Thyroid gland (tissue), 4 donors: ENCODE measurements around the gene TNP2.

ENCODE experiments used
- POLR2A ChIP-seq, 2 donors: fragments of 450-650 bp; IDR thresholded peaks; one replicate each; pipeline ENCODE4 v1.6.1; 2017; ENCODE audit warnings: antibody characterized with exemption in 2 of 2, mild to moderate bottlenecking in 2 of 2, moderate library complexity in 1 of 2
- TF ChIP-seq, protein P1 (sequence below), 6 experiments: fragments of 200-600 bp in 3 of 6; fragments of 450-650 bp in 3 of 6; sonication (generic) in 3 of 6; IDR thresholded peaks; one replicate each; pipeline ENCODE4 v1.5.1; 2016 to 2019; ENCODE audit warnings: antibody characterized with exemption in 6 of 6, mild to moderate bottlenecking in 2 of 6, inconsistent platforms in 1 of 6, moderate library complexity in 1 of 6

DNA sequence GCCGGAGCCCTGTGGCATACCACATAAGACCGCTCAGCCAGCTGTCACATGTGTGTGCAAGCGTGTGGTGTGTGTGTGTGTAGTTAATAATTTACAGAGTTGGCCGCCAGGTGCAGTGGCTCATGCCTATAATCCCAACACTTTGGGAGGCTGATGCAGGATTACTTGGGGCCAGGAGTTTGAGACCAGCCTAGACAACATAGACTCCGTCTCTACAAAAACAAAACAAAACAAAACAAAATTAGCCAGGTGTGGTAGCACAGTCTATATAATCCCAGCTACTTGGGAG, 33.5 kb downstream of the TNP2 start:
- TF ChIP-seq, protein P1, sequence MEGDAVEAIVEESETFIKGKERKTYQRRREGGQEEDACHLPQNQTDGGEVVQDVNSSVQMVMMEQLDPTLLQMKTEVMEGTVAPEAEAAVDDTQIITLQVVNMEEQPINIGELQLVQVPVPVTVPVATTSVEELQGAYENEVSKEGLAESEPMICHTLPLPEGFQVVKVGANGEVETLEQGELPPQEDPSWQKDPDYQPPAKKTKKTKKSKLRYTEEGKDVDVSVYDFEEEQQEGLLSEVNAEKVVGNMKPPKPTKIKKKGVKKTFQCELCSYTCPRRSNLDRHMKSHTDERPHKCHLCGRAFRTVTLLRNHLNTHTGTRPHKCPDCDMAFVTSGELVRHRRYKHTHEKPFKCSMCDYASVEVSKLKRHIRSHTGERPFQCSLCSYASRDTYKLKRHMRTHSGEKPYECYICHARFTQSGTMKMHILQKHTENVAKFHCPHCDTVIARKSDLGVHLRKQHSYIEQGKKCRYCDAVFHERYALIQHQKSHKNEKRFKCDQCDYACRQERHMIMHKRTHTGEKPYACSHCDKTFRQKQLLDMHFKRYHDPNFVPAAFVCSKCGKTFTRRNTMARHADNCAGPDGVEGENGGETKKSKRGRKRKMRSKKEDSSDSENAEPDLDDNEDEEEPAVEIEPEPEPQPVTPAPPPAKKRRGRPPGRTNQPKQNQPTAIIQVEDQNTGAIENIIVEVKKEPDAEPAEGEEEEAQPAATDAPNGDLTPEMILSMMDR (IDR thresholded peaks at IDR 0.05): no peak
- no peak for TF ChIP-seq POLR2A (IDR thresholded peaks at IDR 0.05)
